Hematopoietic multipotent progenitor cell treated with erythropoietin and hydrocortisone succinate and interleukin-3 and kit ligand, for 15 days (in vitro differentiated cells): ENCODE data around the gene CASP1.
A peak's percentile ranks its signal among the peaks of the same experiment; 100 is the strongest.
"Not testable (repeated sequence)": the region's sequence is repeated elsewhere in the genome, so short reads cannot be mapped to it uniquely, and the experiment has no call there.

Source experiments
- DNase-seq: peaks from one replicate; pipeline ENCODE4 v3.0.0-alpha.2; 2015; ENCODE audit warnings: low spot score

Gene CASP1

GRCh38 chr11:105045676-105046296, 10.8 kb upstream of the CASP1 start:
- DNase-seq = no peak

DNA sequence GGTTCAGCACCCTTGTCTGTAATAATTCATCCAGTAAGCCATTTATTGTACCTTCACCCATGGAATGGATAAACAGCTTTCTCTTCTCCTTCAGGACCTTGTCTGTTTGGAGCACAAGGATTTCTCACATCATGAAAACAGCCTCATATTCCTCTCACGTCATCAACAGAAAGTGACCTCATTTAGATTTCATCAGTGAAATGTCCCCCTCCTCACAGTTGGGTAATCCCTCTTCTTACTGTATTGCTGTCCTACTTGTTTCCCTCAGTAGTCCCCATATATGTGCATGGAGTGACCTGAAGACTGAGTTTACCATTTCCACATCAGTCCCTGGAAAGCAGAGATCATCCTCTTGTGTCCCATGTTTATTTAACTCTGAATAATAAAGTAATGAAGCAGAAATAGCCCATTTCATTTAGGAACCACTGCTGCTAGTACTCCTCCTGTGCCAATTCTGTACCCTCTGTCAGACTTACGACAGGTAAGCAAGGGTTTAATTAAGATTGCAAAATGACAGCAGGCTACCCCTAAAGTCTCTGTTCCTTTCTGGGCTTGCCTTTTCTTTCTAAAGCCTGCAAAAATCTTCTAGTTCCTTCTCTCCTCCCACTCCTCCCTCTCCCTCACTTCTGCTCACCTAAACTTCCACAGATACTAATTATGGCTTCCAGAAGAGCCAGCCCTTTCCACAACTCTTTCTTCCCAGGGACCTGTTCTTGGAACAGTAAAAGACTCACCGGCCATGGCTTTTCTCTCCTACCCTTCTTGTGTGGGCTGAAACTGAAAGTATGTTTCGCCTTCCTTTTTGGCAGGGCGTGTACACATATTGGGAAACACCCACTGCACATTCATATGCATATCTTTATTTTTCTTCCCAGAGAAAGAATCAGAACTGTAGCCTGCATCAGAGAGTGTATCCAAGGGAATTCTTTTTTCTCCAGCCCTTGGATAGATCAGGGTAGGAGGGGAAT, 9.9 kb upstream of the CASP1 start, which contains the start of gene CARD16:
TSS of gene CARD16 (minus strand) at position 779 of the 968 bp plus-strand sequence. CDS start at position 741, 38 bp downstream.
- DNase-seq = peak; percentile 13

DNA sequence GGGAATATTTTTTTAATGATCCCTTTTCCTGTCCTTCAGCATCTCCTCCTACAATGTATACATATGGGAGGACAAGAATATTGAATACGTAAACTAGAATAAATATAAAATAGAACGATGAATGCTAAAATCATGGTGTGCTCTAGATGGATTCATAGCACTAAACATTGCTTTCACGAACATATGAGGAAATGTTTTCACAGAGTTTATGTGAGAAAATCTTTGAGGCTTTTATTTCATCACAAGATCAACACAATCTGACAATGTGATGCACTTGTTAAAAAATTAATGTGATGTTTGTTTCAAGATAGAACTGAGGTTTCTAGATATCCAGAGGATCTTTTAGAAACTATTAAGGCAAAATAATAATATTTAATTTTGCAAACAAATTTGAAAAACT, 7.2 kb upstream of the CASP1 start:
- DNase-seq = no peak

GRCh38 chr11:105040703-105041102, 5.8 kb upstream of the CASP1 start:
- no peak for DNase-seq

- not testable (repeated sequence) for DNase-seq
Observed at GRCh38 chr11:105034388-105034787, 556 bp downstream of the CASP1 start.

- no peak for DNase-seq
Observed at GRCh38 chr11:105033781-105034180, 1.2 kb downstream of the CASP1 start.

GRCh38 chr11:105033343-105033742, 1.6 kb downstream of the CASP1 start:
- DNase-seq = no peak

DNA sequence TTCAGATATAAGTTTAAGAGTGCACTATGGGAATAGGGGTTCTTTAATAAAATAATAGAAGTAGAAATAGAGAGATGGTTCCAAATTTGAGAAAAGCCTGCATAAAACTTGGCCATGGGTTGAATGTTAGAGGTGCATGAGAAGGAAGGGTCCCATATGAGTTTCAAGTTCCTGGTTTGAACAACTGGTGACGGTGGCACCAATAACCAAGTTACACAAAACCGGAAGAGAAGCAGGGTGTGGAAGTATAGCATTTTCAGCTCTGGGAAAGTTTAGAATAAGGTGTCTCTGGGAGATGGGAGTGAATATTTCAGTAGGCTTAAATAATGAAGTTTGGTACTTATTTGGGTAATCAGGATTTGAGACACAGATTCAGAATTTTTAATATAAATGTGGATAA, 2.4 kb downstream of the CASP1 start:
- no peak for DNase-seq

DNA sequence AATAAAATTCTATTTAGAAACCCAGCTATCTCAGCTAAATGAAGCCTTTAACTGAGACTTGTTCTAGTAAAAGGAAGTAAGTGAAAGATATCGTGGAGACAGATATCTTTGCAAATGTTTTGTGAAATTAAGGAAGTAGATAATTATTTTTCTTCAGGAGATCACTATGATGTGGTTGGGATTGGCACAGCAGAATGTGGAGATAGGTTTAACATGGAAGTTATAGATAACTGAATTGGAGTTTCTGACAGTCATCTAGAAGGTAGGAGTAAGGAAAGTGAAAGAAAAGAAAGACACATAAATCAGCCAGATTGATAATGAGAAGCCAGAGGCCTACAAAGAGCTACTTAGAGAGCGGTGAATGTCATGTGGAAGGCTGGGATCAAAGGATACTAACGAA, 7.3 kb downstream of the CASP1 start:
- no peak for DNase-seq

DNA sequence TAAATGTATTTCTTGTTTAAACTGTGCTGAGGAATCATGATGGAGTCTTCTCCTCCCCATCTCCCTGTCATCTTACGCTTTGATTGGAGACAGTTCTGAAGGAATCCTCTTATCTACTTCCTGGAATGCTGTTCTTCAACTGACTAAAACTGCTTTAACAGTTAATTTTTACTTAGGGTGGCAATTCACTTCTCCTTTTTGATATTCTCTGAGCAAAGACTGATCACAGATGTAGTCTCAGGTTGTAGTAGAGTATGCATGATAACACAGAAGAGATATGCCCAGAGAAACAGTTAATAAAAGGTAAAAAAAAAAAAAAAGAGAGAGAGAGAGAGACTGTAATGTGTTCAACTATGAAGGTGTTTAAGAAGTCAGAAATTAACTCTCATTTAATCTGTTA, 10.6 kb downstream of the CASP1 start:
- DNase-seq = no peak

DNA sequence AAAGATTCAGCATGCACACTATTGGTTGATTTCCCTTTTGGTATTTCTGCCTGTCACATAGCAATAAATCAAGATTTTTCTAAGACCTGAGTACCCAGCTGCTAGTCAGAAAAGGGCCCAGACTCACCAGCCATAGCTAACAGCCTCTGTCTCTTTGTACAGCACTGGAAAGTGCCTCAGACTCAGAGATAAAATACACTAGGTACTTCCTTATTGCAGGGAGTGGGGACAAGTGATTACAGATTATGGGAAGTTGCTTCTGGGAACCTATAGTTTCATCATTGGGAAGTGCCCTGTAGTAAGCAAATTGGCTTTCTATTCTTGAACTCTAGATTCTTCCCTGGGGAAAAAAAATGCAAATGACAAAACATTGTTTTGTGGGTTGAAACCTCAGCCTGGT, 11.9 kb downstream of the CASP1 start, which contains the start of gene CASP5:
TSS of gene CASP5 (minus strand) at position 166 of the 400 bp plus-strand sequence. CDS start at position 134, 32 bp downstream.
- DNase-seq = no peak

DNA sequence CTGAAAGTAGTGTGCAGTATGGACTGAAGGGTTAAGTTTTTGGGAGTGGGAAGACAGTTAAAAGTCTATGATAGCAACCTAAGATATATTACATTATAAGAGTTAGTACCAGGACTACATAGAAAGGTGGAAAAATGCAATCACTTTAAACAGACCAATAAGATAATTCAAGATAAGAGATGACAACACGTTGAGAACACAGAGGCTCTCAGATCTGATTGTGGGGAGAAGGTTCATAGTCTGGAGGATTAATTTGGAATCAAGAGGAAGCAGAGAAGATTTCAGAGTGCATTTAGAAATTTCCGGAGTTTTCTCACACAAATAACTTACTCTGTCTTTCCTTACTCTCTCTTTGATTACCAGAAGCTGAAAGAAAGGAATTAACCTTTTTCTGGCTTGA, 12.4 kb downstream of the CASP1 start:
- no peak for DNase-seq

- no peak for DNase-seq
Observed at GRCh38 chr11:105007463-105007862, 27.5 kb downstream of the CASP1 start.

GRCh38 chr11:105005451-105005845, 29.5 kb downstream of the CASP1 start:
- DNase-seq = no peak

DNA sequence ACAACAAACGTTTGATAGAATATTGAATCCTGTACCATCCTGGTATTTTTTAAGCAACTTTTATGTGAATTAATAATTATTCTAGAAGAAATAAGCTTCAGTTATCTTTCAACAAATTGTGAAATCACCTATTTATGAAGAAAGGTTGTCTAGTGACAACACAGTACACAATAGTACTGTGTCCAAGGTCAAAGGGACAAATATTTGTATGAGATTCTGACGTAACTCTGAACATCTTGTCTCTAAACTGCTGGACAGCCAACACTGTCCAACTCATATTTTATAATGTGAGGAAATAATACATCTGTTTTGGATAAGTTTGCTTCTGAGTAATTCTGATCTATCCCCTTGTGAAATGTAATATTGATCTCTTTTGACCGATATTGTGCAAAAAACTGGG, 30.9 kb downstream of the CASP1 start:
- no peak for DNase-seq

DNA sequence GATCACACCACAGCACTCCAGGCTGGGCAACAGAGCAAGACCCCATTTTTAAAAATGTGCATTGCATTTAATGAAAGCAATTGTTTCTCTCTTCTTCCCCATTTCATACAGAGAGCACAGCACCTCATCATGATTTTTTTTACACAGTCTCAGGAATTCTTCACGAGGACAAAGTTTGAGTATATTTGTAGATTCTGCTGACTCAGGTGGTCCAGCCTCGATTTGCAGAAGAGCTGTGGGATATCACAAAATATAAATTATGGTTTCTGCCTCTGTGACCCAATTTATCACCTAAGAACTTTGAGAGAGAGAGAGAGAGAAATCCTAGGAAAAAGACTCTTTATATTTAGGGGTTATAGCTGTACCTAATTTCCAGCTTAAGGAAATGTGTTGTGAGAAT, 31.8 kb downstream of the CASP1 start:
- no peak for DNase-seq

- peak; percentile 10 for DNase-seq
Observed at GRCh38 chr11:105000797-105001196, 34.1 kb downstream of the CASP1 start.

- no peak for DNase-seq
Observed at GRCh38 chr11:105000167-105000566, 34.8 kb downstream of the CASP1 start.

DNA sequence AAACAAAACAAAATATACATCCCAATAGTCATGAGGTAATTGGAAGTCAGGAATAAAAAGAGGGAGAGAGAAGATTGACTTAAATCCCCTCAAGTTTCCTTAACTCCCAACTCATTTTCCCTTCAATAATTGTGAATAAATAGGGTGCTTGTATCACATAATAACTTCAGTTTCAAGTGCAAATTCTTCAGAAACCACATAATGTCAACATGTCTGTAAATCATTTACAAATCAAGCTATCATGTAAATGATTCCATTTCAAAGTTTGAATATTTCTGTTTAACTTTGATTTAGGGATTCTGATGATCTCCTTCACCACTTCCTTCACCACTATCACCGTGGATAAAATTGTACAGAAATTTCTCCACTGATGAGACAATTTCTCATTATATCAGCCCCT, 35.2 kb downstream of the CASP1 start:
- DNase-seq = no peak

- no peak for DNase-seq
Observed at GRCh38 chr11:104997288-104997687, 37.7 kb downstream of the CASP1 start.

DNA sequence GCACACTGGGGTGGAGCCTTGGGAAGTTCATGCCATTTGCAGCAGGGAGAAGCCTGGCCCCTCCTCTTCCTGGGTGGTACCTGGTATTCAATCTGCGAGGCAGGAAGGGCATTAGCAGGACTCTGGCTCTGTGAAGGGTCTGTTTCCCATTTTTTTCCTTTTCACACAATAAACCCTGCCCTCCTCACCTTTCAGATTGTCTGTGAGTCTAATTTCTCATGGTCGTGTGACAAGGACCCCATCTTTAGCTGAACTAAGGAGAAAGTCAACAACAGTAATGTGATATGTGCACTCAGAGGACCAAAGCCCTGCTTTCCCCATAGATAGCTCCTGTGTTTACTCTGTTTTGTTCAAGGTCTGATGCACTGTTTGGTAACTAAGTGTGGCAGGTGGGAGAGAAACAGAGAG, 39.9 kb downstream of the CASP1 start:
- no peak for DNase-seq

GRCh38 chr11:104992781-104993180, 42.2 kb downstream of the CASP1 start:
- no peak for DNase-seq

GRCh38 chr11:104991994-104992393, 43.0 kb downstream of the CASP1 start:
- no peak for DNase-seq
